Right hindlimb (tissue), 1 donor: ENCODE results near the gene HDGFL3.

ENCODE experiments used
- DNase-seq: peaks from one replicate; pipeline ENCODE4 v3.0.0-alpha.2; 2018

HDGFL3 gene

GRCh38 chr15:83119968-83120581 is 87.5 kb downstream of the HDGFL3 start:
- DNase-seq: no peak

DNA sequence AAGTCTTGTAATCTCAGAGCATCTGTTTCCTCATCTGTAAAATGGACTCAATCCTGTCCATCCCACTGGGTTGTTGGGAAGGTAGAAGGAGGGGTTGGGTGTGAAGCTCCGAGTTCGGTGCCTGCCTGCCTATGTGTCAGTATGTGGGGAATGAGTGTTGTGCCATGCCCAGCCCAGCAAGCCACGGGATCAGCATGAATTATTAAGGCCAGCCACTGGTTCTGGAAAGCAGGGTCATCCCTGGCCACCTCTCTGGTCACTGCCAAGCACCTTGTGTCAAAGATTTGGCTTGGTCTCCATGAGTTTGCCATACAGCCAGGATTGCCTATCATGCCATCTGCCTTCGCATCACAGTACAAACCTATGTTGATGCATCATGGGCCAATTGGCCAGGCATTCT is 88.7 kb downstream of the HDGFL3 start:
- DNase-seq: no peak

- no peak for DNase-seq
Observed at GRCh38 chr15:83118291-83118827, 89.3 kb downstream of the HDGFL3 start.

DNA sequence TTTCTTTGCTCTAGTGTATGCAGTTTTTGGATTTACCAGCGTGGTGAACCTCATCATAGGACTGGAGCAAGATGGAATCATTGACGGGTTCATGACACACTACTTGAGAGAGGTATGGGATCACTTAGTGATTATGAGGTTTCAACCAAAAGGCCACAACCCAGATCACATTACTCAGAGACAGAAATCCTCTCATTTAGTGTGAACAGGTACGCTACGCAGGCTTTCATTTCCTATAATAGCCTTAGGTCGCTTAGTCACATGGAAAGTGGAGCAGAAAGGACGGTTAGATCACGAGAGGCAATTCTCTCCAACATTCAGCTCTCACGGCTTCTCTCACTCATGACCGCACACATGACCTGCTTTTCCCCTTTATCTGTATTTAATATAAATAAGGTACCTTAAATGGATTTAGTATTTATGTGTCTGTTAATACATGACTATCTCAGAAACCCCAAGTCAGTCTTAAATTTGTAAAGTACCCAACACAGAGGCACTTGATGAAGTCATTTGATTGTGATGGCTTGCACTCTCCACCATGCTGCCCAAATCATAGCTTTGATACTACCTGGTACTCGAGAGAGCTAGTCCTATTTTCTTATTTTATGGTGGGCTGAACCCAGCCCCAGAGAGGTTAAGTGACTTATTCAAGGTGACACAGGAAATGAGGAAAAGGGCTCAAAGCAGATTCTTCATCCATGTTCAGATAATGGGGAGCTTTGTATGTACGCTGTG is 91.6 kb downstream of the HDGFL3 start:
- no peak for DNase-seq

DNA sequence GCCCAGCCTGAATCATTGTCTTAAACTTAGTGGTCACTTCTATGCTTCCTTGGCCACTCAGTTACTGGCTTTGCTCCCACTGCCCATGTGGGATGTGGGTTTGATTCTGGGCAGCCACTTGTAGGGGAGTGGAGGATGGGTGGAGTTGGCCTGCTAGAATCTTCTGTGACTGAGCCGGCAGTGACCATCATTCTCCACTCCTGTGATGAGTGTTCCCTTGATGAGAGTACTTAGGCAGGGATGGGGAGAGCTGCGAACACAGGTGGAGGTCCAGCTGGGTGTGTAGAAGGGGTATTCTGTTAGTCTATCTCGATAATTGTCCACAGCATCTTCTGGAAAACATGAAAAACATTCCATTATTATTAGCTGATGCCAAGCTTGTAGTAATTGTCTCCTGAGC is 92.2 kb downstream of the HDGFL3 start:
- no peak for DNase-seq

DNA sequence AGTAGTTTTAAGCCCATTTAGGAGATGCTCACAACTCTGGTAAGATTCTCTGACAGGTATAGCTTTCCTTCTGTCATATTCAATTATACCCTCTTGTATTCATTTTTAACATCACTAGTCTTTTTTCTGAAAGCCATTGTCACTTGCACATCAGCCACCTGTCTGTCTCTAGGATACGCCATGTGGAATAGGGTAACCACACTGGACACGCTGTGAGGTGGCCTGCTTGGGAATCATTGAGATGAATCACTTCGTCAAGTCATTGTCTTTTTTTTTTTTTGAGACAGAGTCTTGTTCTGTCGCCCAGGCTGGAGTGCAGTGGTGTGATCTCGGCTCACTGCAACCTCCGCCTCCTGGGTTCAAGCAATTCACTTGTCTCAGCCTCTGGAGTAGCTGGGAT is 92.8 kb downstream of the HDGFL3 start:
- no peak for DNase-seq

DNA sequence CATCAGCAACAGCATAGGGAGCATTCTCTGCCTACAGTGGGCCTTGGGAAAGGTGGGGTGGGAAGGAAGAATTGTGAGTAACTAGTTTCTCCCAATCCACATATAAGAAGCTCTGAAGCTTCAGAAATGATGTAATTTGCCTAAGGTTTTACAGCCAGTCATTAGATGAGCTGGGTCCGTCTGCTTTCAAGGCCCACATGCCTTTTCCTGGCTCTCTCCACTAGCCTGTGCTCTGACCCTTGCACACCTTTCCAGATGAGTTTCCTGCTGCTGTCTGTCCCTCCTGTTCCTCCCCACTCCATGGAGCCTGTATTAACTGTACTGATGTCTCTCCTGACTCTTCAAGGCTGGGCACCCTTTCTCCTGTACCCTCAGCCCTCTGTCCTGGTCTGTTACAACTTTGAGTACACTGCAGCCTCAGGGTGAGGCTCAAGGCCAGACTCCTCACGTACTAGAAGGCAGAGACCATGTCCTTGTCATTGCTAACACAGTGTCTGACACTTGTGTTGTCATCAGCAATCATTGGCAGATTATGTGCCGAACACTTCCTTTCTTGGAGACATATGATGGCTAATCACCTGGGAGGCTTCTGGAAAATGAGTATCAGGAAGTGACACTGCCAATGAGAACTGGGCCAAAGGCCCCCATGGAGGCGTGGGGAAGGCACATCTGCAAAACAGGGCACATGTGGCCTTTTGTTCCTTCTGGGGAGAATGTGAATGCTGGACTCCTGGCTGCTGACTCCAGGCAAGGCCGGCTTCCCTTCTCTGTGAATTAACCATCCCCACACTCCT is 93.5 kb downstream of the HDGFL3 start:
- no peak for DNase-seq

DNA sequence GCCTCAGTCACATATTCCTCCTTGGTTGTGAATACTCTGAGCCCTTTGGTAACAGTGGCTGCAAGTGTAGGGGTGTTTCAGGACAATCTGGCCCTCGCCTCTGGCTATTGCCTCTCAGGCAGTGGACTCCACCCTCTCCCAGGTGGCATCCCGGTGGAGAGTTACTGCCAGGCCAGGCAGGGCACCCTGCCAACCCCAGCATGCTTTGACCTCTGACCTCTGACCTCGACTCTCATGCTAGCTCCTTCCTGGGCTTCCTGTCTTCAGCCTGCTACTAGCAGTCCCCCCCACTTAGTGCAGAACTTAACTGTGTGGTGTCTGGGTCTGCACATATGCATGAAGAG is 94.7 kb downstream of the HDGFL3 start:
- no peak for DNase-seq

- no peak for DNase-seq
Observed at GRCh38 chr15:83112233-83112955, 95.2 kb downstream of the HDGFL3 start.

DNA sequence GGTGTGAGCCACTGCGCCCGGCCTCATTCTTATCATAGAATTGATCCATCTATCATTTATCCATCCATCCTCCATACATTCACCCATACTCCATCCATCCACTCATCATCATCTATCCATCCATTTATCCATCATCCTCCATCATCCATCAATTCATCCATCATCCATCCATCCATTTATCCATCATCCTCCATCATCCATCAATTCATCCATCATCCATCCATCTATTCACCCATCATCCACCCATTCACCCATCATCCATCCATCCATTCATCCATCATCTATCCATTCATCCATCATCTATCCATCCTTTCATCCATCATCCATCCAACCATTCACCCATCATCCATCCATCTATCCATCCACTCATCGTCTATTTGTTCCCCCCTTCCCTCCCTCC is 96.5 kb downstream of the HDGFL3 start:
- DNase-seq: no peak

- no peak for DNase-seq
Observed at GRCh38 chr15:83110381-83110780, 97.2 kb downstream of the HDGFL3 start.

GRCh38 chr15:83109532-83109931 is 98.1 kb downstream of the HDGFL3 start:
- no peak for DNase-seq

DNA sequence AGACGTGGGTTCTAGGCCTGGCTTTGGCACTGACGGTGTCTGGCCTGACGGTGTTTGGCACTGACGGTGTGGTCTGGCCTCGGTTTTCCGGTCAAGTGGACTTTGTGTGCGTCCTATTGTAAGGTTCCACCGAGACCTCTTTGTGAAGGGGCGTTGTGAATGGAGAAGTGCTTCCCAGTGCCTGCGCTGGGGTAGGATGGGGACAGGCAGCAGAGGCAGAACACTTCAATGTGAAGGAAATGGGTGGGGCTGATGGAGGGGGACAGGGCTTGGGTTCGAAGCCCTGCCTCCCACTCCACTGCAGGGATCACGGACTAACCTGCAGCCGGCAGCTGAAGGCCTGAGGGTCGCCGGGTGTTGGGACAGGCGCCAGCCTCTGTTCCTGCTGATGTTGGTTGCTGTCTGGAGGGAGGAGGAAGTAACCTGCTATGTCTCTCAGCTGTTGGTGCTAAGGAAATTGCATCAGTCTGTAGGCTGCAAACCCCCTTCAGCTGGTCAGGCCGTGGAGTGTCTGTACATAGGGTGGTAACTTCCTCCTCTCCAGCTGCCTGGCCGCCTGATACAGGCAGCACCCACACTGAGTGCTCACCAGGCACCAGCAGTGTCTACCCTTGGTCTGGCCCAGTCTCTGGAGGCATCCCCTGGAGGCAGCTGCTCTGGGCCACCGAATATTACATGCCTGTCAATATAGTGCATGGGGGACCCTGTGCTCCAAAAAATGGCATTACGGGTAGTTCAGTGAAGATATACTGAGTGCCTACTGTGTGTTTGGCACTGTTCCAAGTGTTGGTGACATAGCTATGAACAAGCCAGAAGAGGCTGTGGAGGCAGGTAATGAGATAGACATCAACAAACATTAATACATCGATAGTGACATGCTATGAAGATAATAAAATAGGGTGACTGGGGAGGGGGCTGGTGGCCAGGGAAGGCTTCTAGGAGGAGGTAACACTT is 99.1 kb downstream of the HDGFL3 start:
- peak; percentile 55 for DNase-seq

DNA sequence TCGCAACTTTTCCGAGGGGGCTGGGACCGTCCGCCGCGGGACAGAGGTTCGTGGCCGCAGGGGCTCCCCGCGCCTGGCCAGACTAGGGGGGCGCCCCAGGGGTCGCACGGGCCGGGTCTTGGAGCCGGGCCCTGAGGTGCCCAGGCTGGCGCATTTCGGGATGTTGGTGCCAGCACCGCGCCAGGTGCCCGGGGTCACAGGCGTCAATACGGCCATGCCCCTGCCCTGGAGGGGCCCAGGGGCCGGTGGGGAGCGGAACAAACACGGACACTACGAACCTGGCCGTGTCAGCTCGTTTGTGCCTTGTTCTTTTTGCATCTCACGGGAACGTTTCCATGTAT is 99.8 kb downstream of the HDGFL3 start:
- DNase-seq: no peak

- no peak for DNase-seq
Observed at GRCh38 chr15:83106994-83107840, 100.4 kb downstream of the HDGFL3 start, which contains the start of gene TM6SF1. Gene TM6SF1 (plus strand): TSS chr15:83107645. CDS start chr15:83107681, 36 bp downstream.

DNA sequence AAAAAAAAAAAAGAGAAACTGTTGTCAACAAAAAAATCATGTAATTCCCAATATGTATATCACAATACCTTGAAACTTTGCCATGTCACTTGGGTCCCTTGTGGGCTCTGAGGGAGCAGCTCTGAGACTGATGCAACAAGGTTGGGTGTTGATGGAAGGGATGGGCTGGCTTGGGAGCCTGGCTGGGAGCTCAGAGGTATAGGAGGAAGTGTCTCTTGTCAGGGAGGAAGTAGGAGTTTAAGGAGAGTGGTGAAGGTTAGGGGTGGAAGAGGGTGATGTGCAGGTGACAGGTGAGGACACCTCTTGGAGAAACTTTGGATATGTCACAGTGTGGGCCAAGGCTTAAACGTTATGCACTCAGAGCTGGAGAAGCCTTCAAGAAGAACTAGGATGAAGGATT is 102.2 kb downstream of the HDGFL3 start:
- DNase-seq: no peak

DNA sequence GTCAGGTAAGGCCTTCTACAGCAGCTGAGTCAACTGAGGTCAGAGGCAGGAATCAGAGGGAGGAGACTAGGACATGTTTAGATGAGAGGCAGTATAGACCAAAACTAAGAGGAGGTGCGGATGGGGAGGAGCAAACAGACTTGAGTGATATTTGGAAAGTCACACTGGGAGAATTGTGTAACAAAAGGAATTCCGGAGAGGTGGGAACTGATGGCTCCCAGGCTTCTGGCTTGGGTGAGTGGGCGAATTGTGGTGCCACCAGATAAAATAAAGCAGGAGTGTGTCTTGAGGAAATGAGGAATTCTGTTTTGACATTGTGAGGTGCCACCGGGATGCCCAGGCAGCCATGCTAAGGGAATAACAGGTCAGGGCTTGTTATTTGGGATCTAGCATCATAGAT is 103.5 kb downstream of the HDGFL3 start:
- DNase-seq: no peak

DNA sequence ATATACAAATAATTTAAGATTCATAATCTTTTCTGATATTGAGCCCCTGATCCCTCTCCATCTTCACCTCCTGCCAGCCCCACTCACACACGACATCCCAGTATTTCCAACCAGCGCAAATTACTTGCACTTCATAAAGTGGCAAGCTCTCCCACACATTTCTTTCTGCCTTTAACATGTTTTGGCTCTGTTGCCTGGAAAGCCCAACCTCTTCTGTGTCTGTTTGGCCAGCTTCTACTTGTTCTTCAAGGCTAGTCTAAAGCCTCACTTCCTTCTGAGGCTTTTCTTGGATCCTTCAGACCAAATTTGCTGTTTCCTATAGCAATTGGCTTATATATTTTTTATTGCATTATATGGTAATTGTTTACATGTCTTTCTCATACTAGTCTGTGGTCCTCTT is 105.3 kb downstream of the HDGFL3 start:
- peak; percentile 41 for DNase-seq

DNA sequence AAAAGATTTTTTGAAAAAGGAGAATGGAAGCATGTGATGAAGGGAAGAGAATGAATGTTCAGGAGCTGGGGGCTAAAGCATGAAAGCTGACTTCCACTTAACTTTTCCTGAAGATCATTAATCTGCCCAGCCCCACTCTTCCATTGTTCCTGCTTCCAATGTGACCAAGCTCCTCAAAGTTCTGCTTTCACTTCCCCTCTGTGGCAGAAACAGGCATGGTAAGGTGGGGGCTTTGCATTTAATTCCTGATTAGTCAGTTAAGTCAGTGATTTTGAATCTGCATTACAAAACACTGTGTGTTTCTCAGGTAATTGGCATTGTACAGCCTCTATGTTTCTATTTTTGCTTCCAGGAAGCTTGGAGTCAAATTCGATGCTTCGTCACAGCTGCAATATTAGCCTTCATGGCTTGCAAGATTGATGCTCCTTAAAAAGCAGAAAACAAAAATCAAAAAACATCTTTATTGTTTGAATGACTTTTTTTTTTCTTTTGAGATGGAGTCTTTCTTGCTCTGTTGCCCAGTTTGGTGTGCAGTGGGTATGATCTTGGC is 107.5 kb downstream of the HDGFL3 start:
- DNase-seq: no peak

GRCh38 chr15:83099290-83099689 is 108.3 kb downstream of the HDGFL3 start:
- DNase-seq: no peak

- DNase-seq: no peak
Observed at GRCh38 chr15:83098079-83098478, 109.5 kb downstream of the HDGFL3 start.
